Panc1 (cell line): ENCODE data around the gene NT5DC3.

ENCODE experiments used
- CTCF ChIP-seq: fragments of 450-650 bp; IDR thresholded peaks from 2 replicates; pipeline ENCODE4 v1.5.1; 2017; ENCODE audit warnings: mild to moderate bottlenecking
- POLR2AphosphoS5 ChIP-seq: IDR thresholded peaks from 2 replicates; pipeline ENCODE4 v1.6.1; 2012; ENCODE audit warnings: mild to moderate bottlenecking, low read depth, low read length, moderate library complexity
- REST ChIP-seq, 2 experiments: IDR thresholded peaks; 2 replicates each; pipeline ENCODE4 v1.6.1; 2011 to 2012; ENCODE audit warnings: low read depth in 2 of 2, control low read depth in 1 of 2, low read length in 1 of 2, mild to moderate bottlenecking in 1 of 2, moderate library complexity in 1 of 2; ENCODE audit not compliant: insufficient read depth in 1 of 2
- SIN3A ChIP-seq: IDR thresholded peaks from 2 replicates; pipeline ENCODE4 v1.6.1; 2012; ENCODE audit warnings: low read depth, mild to moderate bottlenecking, low read length, moderate library complexity, borderline replicate concordance; ENCODE audit not compliant: insufficient read depth
- TCF7L2 ChIP-seq: IDR thresholded peaks from 2 replicates; pipeline ENCODE4 v1.6.1; 2011; ENCODE audit warnings: mild to moderate bottlenecking, low read depth, low read length, inconsistent platforms

- TF ChIP-seq CTCF (no peak), POLR2AphosphoS5 (no peak), SIN3A (no peak), TCF7L2 (no peak), REST (IDR thresholded peaks at IDR 0.05; ENCODE audit: insufficient read depth in 1 of 2, low read depth in 2 of 2, low read length in 1 of 2) (no peak)
Observed at GRCh38 chr12:103810111-103810510, 30.9 kb downstream of the NT5DC3 start.
